NCI-H510A (cell line): ENCODE results near the gene MTSS2.

Experiments used
- DNase-seq: peaks from one replicate; lab custom pipeline; 2025; lab: John Stamatoyannopoulos, UW

Gene MTSS2

DNA sequence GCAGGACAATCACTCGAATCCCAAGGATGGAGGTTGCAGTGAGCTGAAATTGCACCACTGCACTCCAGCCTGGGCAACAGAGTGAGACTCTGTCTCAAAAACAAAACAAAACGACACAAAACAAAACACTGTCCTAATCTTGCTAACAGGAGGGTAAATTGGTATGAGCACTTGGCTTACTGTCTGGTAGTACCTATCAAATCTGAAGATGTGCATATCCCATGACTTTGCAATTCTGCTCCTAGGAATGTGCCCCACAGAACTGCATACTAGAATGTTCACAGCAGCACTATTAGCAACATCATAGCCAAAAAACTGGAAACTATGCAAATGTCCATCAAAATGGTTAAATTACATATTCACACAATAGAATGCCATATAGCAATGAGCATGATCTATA is 15.7 kb downstream of the MTSS2 start:
- DNase-seq = no peak

DNA sequence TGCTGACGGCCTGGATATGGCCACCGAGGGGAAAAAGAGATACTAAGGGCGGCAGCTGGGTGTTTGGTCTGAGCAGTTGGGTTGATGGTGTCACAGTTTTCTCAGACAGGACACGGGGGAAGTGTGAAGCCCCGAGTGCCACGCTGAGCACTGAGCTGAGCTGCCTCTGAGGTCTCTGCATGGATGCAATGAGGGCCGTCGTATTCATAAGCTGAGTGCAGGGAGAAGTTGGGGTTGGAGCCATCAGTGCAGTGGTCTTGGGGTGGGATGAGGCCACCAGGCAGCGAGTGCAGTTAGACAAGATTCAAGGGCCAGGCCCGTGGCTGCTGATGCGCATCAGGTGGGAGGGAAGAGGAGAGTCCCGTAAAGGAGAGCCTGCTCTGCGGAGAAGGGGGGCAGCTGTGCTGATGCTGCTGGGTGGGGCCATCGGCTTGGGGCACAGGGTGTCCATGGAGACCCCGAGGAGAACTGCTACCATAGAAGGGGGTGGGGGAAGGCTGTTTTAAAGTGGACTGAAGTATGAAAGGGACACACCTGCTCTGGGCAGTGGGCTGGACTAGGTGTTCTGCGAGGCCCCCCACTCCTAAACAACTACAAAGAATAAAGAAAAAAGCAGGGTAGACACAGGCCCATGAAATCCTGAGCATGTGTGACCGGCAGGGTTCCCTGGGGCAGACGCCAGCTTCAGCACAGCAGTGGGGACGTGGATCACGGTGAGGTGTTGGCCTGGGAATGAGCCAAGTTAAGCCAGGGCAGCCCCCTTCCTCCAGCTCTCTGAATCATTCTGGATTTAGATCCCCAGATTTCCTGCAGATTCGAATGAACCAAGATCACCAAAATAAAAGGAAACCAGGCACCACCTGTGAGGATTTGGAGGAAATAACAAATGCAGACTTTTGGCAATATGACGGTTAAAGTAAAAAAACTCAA is 19.8 kb downstream of the MTSS2 start:
- DNase-seq = no peak

DNA sequence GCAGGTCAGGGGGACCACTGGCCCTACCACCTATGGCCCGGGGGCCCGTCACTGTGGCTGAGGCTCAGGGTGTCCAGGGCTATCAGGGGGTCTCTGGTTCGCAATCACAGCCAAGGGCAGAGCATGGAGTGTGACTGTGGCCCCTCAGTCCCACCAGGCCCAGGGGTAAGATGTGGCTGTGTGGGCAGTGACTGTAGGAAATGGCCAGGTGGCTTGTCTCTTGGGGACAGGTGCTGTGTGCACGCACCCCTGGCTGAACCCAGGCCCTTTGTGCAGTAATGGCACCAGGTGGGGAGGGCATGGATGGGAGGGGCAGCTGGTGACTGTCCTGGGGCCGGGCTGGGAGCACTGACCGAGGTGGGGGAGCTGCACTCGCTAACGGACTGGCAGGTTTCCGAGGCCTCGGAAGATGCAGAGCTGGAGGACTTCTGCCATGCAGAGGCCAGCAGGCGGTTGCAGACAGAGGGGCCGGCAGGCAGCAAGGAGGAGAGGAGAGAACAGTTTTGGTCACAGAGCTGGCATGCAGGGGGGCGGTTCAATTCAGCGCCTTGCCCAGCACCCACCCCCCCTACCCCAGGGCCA is 20.6 kb downstream of the MTSS2 start:
- no peak for DNase-seq

DNA sequence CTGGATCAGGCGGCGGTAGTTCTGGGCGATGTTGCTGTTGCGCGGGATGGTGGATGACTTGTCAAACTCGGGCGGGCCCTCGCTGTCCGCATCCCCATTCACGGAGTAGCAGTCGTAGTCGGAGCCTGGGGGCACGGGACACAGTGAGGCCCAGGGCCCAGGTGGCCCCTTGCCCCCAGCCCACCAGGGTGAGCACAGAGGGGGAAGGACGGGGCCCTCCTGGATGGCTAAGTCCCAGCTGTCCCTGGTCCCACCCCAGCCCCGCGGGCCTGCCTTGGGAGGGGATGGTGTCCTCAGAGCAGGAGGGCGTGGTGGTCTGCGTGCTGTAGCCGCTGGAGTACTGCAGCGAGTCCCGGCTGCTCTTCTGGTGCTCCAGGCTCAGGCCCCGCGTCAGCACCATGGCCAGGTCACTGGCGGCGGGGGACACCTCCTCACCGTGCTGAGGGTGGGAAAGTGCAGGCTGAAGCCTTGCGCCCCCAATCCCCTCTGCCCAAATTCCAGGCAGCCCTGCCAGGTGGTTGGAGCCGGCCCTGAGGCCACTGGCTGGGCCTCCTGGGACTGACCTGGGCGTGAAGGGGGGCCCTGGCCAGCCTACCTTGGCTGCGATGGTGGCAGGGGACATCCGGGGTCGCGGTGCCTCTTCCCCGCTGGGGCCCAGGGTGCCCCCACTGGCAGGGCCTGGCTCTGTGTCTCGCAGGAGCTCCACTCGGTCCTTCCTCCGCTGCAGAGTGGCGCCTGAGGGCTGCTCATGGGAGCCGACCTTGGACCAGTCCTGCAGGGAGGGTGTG is 21.3 kb downstream of the MTSS2 start:
- DNase-seq = no peak

DNA sequence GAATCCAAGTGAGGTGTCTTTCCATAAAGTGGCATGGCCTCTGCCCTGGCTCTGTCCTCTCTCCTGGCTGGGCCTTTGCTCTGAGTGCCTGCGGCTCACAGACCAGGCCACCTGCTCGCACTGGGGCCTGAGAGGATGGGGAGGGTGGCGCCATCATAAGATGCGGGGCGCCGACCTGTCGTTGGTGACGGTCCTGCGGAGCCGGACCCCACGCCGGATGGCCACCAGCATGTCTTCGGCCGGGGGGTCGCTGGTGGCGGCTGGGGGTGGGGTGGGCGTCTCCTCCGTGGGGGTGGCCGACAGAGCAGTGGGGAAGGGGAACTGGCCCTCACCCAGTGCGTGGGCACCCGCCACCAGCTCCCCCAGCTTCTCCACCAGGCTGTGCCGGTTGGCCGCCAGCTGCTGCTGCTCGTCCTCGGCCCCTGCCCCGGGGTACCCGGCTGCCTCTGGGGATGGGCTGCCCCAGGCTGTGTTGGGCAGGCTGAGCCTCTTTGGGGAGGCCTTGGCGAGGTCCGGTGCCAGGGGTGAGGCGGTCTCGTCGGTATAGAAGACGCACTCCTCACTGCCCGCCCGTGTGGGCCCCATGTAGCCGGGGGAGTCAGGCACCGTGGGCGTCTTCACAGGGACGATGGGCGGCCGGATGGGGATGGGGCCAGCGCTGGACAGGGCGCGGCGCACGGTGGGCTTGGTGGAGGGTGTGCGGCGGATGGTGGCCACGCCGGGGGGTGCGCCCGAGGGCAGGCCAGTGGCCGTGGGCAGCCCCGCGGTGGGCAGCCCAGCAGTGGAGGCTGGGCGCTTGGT is 22.1 kb downstream of the MTSS2 start:
- no peak for DNase-seq

DNA sequence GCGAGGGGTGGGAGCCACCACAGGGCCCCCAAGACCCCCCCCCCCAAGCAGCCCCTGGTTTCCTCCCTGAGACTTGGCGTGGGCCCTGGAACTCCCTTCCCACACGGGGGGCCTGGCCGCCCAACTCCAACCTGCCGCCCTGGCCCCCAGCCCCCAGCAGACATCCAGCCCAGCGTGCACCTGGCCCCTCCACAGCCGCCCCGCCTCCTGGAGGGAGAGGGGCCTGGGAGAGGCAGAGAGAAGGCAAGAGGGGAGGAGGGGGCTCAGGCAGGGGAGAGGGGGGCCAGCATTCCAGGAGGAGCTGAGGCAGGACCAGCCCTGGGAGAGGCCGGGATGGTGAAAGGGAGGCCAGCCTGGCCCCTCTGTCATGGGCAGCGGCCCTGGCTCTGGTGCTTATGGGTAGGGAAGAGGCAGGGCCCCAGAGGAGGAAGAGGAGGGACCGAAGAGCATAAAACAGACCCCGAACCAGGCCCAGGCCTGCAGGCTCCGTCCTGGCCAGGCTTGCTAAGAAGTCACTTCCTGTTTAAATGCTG is 22.8 kb downstream of the MTSS2 start:
- no peak for DNase-seq

DNA sequence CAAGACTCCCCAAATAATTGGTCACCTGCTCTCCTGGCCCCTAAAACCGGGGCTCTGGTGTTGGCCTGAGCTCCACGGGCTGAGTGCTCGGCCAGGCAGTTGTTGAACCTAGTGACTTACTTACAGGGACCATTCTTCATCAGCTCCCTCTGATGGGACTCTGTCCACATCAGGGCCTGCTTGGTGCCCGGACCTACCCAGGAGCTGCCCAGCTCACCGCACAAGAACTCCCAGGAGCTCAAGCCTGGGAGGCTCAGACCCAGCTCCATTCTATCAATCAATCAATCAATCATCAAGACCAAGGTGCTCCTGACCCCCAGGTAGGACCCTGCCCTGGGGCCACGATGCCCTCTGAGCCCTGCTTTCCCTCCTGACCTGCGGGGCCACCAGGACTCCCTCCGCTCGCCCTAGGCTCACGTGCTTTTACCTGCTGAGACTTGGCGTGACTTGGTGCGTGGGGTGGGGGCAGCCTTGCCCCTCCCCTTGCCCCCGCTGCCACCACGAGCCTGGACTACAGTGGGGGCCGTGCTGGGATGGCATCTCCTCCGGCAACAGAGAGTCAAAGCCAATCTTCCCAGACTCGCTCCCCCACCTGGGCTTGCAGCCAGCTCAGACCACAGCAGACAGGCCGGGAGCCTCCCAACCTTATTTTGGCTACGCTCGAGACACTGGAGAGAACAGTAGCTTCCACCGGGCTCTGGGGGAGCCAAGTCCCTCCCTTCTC is 23.8 kb downstream of the MTSS2 start:
- no peak for DNase-seq

DNA sequence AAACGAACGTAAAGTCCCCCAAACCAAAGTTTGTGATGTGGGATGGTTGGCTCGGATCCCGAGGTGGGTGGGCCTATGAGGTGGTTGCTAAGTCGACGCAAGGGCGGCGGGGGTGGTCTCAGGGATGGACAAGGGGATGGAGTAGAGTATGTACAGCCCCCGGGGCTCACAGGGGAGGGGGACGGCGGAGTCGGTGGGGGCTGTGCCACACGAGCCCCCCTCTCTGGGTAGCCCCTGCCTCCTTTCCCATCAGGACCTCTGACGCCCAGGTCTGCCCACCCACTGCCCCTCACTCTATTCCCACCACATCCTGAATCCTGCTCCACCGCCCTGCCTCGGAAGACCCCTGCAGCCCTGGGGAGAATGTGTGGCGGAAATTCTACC is 24.3 kb downstream of the MTSS2 start:
- DNase-seq = no peak

DNA sequence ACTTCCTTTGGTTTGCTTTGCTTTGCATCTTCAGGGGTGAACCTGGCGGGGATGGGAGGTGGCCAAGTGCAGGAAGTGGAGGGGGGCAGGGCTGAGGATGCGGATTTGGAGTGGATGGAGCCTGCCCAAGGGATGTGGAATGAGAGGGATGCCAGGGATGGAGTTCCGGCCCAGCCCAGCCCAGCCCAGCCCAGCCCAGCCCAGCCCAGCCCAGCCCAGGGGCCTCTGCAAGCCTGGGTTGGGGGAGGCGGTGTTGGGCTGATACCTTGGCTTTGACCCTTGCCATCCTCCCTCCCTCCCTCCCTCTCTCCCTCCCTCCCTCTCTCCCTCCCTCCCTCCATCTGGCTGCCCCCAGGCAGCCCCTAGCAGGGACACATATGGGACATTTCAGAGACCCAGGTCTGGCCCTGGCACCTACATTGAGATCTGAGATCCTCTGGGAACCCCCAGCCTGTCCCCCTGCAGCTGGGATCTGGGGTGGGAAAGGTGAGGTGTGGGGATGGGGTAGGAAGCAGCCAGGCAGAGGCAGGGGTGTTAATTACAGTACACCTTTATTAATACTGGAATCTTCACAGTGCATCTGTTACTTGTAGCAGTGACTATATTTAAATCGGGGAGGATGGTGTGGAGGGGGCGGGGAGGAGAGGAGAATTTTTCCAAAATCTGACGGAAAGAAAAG is 25.0 kb downstream of the MTSS2 start:
- DNase-seq = no peak

DNA sequence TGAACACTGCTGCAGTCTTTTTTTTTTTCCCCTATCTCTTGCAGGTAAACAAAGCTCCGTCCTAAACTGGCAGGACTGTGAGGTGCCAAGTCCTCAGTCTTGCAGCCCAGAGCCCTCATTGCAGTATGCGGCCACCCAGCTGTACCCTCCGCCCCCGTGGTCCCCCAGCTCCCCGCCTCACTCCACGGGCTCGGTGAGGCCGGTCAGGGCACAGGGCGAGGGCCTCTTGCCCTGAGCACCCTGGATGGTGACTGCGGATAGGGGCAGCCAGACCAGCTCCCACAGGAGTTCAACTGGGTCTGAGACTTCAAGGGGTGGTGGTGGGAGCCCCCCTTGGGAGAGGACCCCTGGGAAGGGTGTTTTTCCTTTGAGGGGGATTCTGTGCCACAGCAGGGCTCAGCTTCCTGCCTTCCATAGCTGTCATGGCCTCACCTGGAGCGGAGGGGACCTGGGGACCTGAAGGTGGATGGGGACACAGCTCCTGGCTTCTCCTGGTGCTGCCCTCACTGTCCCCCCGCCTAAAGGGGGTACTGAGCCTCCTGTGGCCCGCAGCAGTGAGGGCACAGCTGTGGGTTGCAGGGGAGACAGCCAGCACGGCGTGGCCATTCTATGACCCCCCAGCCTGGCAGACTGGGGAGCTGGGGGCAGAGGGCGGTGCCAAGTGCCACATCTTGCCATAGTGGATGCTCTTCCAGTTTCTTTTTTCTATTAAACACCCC is 25.7 kb downstream of the MTSS2 start:
- no peak for DNase-seq

DNA sequence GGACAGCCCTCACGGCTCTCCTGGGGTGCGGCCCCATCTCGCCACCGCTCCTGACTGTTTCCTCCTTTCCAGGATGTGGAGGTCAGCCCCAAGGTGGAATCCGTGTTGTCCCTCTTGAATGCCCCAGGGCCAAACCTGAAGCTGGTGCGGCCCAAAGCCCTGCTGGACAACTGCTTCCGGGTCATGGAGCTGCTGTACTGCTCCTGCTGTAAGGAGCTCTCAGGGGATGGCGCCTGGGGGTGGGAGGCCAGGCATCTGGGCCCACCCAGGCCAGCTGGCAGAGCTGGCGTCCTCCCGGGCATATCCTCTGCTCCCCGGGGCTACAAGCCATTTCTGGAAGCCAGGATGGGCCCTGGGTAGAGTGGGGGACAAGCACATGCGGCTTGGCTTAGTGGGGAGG is 26.3 kb downstream of the MTSS2 start:
- no peak for DNase-seq

DNA sequence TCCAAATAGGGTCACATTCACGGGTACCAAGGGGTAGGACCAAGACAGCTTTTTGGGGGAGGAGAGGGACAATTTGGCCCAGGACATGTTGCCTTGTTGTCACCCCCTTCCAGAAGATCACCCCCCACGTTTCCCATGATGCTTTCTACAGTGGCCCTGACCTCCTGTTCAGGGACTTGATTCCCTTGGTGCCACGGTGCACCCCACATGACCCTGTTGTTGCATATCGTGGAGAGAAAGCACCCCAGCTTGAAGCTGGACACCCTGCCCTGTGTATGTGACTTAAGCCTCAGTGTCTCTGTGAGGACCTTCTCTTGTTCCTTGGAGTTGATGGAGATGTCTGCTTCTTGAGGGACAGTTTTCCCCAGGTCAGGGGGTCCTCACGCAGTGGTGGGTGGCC is 26.9 kb downstream of the MTSS2 start:
- DNase-seq = no peak

DNA sequence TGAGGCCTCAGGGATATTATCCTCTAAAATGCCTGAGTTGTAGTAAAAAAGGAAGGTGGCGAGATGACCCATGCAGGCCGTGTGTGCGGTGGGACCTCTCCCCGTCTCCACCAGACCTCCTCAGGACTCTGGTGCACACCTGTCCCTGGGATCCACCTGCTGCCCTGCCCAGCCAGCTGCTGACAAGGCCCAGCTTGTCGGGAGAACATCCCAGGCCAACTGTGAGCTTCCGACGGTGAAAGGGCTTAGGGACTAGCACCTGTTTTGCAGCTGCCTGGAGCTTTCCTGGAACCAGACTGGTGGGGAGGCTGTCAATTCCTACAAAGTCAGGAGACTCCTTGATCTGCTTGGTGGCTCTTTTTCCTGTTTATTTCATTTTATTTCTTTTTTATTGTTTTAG is 27.9 kb downstream of the MTSS2 start:
- DNase-seq = peak; percentile 53

DNA sequence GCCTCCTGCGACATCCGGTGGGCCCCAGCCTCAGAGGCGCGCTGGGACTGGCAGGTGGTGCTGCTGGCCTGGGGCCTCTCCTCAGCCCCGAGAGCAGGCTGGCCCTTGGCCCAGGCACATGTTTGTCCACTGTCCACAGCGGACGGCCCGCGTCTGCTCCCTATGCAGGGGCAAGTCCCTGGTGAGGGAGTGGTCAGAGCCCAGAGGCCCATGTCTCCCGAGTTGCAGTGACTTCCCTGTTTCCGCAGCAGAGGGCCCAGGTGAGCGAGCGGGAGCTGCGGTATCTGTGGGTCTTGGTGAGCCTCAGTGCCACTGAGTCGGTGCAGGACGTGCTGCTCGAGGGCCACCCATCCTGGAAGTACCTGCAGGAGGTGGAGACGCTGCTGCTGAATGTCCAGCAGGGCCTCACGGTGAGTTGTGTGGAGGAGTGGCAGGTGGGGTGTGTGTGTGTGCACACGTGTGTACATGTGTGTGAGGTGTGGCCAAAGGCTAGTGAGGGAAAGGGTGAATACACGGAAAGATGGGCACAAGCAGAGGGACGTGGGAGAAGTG is 29.1 kb downstream of the MTSS2 start:
- DNase-seq = no peak

DNA sequence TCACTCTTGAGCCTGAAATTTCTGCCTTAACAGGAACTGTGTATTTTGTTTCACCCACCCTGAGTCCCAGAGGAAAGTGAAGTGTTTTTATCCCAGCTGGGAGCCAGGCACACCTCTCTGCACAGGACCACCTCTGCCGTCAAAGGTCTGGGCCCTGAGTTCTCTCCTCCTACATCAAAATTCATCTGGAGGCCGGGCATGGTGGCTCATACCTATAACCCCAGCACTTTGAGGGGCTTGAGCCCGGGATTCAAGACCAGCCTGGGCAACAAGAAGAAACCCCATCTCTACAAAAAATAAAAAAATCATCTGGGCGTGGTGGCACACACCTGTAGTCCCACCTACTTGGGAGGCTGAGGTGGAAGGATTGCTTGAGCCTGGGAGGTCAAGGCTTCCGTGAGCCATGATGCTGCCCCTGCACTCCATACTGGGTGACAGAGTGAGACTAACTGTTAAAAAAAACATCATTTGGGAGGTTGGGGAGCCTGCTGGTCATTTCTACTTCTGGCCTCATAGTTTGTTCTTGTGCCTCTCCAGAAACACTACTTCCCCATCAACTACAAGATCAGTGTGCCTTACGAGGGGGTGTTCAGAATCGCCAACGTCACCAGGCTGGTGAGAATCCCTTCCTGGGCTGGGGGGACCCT is 29.7 kb downstream of the MTSS2 start:
- no peak for DNase-seq

DNA sequence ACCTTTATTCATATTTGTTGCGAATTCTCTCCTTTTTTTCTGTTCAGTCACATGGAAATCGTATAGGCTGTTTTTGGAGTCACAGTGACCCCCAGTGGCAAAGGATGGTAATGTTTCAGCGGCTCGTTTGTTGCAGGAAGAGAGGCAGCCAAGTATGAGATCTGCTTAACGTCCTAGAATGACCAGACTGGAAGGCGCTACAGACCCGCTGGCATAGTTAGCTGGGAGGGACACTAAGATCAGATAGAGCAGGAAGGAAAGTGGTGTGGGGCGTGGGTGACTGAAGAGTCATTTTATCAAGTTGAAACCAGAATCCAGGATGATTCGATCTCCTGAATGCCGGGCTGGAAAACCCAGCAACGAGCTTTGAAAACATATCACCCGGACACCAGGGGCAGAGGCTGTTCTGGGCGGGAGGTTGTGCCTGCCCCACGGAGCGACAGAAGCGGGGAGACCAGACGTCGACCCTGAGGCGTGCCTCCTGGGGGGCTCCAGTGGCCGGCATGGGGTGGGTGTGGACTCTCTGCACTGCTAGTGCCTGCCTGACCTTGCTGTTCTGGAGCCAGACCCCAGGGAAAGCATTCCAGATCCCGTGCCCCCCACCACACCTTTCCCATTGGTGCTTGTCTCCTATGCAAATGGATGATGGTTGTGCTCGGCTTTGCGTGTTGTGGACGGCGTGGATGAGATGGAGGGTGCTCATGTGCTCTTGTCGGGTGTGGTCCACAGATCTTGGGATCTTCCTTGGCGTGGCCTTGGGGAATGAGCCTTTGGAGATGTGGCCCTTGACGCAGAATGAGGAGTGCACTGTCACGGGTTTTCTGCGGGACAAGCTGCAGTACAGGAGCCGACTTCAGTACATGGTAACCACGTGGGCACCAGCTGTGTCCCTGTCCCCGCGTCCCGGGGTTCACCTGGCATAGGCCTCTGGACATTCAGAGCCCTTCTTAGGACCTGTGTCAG is 31.8 kb downstream of the MTSS2 start:
- DNase-seq = no peak

DNA sequence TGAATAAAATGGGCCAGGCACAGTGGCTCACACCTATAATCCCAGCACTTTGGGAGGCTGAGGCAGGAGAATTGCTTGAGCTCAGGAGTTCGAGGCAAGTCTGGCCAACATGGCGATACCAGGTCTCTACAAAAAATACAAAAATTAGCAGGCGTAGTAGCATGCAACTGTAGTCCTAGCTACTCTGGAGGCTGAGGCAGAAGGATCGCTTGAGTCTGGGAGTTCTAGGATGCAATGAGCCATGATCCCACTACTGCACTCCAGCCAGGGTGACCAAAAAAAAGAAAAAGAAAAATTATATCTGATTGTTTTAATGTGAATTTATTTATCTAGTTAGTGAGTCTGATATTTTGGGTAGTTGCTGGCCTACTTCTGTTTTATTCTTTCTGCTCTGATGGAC is 32.4 kb downstream of the MTSS2 start:
- no peak for DNase-seq

DNA sequence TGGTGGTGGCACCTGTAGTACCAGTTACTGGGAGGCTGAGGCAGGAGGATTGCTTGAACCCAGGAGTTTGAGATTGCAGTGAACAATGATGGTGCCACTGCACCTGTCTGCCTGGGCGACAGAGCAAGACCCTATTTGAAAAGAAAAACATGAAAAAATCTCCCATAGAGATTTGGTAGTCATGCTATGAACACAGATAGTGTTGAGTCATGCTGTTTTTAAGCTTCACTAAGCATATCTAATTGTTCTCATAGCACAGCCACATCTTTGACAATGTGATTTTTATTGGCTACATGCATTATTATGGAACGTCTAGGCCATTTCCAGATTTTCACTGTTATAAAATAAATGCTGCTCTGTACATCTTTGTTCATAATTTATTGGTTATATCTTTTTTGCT is 33.5 kb downstream of the MTSS2 start:
- no peak for DNase-seq
